ELF-1 (cell line): ENCODE data around the gene AHSG.
A peak's percentile ranks its signal among the peaks of the same experiment; 100 is the strongest.

Experiments
- DNase-seq: peaks from one replicate; pipeline ENCODE4 v3.0.0-alpha.2; 2016; ENCODE audit warnings: low read depth, low spot score

The AHSG gene

DNA sequence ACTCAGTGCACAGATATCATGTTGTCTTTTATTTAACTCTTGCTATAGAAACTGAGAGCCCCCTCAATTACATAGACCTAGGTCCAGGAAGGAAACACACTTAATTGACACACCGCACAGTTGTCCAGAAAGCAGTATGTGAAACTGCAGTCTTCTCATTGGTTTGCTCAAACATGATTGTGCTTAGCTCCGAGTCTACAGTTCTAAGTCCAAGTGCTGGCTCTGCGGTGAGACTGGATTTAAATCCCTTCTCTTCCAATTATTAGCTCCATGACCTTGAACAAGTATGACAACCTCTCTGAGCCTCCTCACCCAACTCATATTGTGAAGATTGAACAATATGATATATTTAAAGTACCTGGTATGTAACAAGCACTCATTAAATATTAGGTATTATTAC lies 19.0 kb upstream of the AHSG start:
- no peak for DNase-seq

DNA sequence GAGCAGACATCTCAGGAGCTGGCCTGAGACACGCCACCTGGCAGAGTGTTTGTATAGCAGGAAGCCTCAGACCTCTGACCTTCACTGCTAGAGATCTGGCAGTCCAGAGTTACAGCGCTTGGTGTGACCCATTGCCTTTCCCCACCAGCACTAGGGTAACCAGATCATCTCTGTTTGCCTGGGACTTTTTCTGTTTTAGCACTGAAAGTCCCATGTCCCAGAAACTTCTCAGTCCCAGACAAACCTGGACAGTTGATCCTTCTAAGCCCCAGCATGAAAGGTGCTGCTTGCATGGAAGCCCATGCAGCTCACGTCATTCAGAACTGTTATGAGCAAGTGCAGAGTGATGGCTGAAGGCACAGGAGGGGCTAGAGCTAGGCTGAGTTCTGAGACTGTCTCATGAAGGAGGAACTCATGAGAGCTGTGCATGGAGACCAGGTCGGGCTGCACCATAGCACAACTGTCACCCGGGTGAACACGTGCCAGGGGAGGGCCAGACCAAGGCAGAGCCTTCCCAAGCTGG lies 18.2 kb upstream of the AHSG start:
- no peak for DNase-seq

DNA sequence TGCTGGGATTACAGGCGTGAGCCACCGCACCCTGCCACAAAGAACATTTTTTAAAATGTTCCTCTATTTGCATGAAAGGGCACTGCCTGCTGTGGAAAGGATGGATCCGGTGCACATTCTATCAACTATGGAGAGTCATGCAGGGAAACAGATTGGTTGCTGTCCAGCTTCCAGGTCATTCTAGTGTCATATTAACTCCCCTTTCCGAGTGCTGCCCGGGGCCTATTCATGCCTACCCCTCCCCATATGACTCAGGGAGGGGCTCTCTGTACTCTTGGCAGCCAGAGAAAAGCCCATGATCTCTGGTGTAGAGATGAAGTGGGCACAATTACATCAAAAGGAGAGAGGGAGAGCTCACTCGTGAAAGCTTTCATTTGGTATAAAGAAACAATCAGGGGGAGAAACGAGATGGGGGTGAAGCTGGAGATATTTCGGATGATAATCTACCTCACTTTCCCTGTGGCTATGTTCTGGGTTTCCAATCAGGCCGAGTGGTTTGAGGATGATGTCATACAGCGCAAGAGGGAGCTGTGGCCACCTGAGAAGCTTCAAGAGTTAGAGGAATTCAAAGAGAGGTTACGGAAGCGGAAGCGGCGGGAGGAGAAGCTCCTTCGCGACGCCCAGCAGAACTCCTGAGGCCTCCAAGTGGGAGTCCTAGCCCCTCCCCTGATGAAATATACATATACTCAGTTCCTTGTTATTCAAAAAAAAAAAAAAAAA lies 16.1 kb upstream of the AHSG start:
- peak; percentile 88 for DNase-seq

DNA sequence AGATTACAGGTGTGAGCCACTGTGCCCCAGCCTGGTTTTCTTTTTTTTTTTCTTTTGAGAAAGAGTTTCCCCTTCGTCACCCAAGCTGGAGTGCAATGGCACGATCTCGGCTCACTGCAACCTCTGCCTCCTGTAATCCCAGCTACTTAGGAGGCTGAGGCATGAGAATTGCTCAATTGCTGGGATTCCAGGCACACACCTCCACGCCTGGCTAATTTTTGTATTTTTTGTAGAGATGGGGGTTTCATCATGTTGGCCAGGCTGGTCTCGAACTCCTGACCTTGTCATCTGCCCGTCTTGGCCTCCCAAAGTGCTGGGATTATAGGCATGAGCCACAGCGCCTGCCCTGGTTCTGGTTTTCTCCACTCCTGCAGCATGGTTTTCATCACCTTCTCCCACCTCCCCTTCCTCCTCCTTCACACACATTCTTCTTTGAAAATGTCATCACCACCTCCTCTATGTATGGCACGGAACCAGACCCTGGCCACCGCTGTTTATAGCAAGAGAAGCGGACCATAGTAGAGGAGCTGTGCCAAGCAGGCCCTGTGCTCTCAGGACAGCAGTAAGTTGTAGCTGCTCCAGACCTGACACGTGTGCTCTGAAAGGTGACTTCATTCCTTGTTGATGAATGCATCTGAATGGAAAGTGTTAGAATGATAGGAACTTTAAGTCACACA lies 14.6 kb upstream of the AHSG start:
- peak; percentile 46 for DNase-seq

DNA sequence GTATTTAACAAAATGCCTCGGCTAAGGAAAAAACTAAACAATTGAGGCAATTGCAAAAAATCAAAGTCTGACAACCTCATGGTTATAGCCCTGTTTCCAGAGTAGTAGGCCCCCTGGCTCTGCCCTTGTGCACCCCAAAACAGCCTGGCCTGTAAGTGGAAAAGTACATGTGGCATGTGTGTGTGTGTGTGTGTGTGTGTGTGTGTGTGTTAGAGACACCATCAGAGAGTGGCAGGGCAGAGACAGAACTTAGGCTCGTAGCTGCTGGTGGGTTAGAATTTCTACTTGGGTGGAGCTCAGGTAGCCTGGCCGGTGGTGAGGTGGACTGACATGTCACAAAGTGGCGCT lies 14.1 kb upstream of the AHSG start:
- no peak for DNase-seq

DNA sequence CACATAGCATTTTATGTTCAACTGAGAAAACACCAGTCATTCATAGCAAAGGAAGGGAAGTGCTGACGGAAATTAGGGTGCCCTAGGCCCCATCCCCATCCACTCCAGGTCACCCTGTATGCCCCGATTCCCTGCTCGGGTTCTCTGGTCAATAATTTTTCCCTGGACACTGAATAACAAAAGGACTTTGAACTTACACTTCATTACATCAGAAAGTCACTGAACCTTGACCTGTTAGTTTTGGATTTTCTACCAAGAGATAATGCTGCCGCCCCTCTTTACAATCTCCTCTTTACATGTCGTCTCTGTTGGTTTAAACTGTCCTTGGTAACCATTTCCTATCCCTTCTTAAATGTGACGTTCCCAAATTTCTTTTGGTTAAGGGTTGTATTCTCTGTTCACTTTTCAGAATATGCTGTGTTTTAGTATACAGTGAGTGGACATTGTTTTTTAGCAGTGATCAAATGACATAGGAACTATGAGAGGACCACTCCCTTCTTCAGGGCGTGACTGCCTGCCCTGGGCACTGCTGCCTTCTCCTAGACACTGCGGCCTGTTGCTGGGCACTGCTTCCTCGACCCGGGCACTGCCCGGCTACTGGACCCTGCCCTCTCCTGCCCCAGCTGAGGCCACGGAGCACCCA lies 13.6 kb upstream of the AHSG start:
- no peak for DNase-seq

DNA sequence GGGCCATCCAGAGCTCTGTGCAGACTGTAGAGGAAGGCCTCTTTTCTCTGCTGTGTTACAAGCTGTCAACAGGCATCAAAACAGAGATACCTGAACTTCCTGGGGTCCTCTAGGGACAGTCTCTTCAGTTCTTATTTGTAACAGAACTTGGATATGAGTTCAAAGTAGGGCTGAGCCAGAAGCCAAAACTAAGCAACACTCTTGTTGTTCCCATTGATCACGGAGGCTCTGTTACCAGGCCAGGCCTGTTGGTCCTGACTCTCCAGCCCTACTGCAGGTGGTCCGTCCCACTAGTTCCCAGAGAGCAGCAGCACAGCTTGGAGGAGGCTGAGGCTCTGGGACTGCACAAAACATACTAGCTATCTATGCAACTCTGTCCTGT lies 13.1 kb upstream of the AHSG start:
- DNase-seq: no peak

DNA sequence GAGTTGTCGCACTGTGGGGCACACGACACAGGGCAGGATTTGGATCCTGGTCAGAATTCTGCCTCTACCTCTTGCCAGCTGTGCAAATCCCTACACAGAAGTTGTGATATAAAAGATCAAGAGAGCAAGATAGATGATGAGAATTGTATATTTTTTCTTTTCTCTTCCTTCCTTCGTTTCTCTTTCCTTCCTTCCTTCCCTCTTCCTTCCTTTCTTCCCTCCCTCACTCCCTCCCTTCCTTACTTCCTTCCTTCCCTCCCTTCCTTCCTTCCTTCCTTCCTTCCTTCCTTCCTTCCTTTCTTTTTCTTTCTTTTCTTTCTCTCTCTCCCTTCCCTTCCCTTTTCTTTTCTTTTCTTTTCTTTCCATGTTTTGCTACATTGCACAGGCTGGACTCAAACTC lies 12.0 kb upstream of the AHSG start:
- no peak for DNase-seq

DNA sequence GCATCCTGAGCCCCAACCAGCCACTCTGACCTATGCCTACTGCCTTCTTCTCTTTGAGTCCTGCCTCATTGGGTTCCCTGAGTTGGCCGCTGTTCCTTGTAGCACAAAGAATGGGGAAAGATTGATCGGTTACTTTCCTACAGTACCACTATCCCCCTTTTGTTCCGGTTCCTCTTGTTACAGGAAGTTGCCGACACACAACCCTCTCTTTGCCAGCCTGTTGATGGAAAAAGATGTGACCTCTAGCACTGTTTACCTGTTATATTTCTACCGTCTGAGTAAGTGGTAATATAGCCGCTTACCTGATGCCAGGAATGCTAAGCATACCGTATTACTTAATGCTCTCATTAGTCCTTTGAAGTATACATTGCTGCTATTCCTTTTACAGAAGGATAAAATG lies 9.7 kb upstream of the AHSG start:
- DNase-seq: no peak

DNA sequence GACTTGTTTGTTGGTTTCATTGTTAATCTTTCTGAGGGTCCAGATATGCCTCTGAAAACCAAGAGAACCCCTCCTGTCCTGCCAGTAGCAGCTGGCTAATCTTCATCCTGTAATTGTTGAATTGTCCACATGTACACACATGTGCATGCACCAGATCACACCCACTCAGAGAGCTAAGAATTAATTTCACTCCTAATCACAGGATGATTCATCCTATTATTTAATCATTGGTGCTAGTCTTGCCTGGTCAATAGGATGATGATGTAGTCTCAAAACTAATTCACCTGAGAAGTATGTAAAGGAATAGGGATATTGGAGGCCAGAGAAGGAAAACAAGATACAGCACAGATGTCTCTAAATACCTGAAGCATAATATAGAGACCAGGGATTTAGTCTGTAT lies 7.8 kb upstream of the AHSG start:
- DNase-seq: no peak

DNA sequence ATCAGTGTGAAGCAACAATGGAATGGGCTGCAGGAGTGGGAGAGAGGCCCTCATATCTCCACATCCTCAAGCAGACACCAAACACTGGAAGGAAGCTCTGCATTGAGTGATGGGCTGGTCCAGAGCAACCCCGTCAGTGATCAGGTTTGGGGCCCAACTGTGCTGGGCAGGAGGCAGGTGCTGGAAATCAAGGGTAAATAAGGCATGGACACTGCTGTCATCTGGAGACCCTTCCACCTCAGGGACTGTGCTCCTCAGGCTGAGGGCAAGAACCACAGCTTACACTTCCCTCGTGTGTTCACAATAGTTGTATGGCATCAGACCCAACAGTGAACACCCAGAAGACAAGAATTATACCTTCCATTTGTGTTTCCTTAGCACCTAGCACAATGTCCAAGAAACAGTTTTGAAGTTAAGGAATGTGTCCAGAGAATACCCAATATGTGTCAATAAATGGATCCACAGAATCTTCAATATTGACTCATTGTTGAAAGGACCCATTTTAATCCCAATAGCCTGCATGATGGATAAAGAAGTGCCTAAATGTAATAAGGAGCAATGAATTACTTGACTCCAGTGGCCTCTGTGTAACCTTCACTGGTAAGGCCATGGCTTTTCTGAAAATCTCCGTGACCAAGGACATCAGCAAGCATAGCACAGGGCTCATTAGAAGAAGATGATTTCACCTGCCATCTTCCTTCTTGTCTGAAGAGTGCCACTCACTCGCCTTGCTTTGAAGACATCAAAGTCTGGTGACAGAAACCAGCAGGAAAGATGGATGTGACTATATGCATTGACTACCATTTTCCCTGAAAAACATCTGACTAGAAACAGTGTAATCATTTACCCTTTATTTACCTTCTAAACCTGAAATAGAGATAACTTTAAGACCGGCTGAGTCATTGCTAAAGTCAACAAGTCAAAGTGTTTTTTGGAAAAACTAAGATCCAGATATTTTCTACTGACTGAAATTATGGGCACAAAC lies 7.0 kb upstream of the AHSG start:
- no peak for DNase-seq

DNA sequence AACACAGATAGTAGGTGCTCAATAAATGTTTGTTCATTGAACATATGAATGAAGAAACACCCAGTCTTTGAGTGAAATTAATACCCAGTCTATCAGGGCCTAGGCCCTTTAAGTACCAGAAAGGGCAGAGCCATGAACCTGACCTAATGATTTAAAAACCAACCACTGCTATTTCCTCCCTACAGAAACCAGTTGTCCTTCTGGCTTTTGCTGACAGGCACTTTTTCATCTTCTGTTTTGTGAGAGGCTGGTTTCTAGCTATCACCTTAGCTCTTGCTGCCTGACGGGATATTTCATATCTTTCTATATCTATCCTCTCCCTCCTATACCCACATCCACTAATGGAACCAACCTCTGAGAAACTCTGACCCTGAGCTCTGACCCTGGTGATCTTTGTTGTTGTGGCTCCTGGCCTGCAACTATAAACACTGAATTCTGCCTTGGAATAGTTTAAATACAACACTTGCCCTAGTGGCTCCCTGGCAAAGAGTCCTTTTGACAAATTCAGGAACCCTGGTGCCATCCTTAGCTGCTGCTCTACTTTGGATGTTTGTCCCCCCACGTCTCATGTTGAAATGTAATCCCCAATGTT lies 4.1 kb upstream of the AHSG start:
- no peak for DNase-seq

DNA sequence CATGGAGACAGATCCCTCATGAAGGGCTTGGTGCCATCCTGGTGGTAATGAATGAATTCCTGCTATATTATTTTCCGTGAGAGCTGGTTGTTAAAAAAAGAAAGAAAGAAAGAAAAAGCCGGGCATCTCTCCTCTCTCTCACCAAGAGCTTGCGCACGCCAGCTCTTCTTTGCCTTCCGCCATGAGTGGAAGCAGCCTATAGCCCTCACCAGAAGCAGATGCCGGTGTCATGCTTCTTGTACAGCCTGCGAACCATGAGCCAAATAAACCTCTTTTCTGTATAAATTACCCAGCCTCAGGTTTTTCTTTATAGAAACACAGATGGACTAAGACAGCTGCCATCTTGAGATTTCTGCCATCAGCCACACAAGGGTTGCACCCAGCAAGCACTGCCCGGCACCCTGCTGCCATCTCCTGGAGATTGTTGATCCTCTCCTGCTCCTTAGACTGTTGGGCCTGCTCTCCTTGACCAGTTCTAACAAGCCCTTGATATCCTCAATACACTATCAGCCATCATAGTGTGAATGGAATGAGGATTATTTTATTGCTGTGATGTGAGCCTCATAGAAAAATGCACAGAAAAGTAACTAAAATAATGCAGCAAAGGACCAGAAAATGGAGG lies 3.5 kb upstream of the AHSG start:
- DNase-seq: peak; percentile 25

DNA sequence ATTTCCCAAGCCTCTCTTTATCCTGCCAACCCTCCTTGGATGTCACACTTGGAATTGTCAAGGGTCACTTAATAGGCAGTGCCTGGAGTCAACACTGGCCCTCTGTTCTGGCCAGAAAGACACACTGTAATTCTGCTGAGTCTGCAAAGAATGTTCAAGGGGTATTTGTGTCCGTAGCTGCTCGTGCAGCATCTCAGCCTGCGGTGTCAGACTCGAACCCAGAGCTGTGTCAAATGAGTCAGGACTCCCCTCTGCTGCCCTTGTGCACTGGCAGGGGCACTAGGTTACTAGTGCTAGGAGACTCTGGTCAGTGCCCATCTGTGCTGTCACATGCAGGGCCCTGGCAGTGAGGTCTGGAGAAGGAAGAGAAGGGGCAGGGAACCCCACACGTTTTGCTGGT lies 795 bp upstream of the AHSG start:
- no peak for DNase-seq

DNA sequence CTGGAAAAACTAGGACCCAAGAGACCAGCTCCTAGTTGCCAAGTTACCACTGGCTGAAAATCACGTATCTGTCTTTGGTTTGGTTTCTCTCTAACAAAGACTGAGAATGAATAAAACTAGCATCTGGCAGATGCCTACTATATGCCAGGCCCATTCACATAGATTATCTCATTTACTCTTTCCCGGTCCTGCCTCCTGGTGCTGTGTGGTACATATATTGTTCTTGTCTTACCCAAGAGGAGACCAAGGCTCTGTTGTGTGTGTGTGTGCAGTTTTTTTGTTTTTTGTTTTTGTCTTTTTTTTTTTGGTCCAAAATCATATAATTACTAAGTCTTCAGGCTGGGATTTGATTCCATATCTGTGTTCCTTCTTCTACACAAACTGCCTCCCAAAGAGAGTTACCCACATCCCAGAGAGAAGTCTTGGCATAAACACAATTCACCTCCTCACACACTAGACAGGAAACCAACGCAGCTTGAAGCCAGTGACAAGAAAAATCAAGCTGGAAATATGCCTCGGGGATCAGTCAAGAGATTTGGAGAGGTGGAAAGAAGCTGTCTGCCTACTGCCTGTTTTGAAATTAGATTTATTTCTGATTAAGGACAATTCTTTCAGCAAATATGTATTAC lies 891 bp downstream of the AHSG start:
- DNase-seq: no peak

DNA sequence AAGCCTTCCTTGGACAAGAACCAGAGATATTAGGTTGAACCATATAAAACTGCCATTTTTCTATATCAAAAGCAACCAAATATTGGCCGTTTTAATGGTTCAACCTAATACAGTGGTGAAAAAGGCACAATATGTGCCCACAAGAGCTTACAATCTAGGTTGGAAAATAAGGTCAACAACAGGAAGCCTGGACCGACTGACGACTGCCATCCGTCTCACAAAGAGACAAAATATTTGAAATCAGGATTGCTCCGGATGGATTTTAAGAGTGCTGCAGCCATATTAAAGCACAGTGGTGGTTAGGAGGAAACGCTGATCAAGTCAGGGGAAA lies 1.4 kb downstream of the AHSG start:
- DNase-seq: no peak

DNA sequence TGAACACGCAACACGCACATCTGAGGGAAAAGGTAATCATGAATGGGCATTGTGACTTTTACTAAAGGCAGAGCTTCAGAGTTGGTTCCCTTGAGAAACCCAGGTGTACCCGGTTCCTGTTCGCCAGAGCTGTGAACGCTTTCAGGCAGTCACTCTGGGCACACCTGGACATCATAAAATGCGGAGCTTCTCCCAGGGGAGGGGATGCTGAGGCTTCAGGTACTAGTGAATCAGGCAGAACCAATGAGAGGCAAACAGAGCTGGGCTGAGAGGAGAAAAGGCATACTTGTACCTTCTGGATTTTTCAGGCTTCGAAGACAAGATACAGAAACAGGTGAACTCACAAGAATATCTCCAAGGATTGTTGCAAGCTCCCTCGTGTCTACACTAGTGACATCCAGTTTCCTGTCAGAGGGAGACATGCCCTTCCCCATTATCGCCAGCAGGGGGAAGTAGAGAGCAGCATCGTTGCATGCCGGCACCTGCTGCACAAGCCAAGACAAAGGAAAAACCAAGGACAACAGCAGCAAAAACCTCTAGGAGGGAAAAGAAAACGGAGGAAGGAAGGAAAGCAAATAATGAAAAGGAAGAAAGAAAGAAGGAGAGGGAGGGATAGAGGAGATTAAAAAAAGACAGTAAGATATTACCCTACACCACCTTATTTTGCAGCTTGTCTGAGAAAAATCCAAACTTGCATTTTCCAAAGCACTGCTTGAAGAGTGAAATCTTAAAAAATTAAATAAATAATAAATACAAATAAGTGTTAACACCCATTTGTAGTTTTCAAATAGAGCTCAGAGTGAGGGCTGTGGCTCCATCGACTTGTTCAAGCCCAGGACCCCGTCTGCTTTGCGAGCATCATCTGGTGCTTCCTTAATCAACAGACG lies 2.0 kb downstream of the AHSG start:
- DNase-seq: peak; percentile 83

DNA sequence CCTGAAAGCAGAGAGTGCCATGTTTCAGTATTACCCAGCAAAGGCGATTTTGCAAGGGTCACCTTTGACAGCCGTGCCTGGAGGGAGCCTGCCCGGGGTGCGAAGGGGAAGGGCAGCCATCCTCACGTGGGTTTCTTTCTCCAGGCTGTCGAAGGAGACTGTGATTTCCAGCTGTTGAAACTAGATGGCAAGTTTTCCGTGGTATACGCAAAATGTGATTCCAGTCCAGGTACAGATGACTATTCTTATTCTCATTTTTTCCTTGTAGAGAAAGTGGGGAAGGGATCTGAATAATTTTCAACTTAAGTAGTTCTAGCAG lies 3.4 kb downstream of the AHSG start:
- DNase-seq: no peak

DNA sequence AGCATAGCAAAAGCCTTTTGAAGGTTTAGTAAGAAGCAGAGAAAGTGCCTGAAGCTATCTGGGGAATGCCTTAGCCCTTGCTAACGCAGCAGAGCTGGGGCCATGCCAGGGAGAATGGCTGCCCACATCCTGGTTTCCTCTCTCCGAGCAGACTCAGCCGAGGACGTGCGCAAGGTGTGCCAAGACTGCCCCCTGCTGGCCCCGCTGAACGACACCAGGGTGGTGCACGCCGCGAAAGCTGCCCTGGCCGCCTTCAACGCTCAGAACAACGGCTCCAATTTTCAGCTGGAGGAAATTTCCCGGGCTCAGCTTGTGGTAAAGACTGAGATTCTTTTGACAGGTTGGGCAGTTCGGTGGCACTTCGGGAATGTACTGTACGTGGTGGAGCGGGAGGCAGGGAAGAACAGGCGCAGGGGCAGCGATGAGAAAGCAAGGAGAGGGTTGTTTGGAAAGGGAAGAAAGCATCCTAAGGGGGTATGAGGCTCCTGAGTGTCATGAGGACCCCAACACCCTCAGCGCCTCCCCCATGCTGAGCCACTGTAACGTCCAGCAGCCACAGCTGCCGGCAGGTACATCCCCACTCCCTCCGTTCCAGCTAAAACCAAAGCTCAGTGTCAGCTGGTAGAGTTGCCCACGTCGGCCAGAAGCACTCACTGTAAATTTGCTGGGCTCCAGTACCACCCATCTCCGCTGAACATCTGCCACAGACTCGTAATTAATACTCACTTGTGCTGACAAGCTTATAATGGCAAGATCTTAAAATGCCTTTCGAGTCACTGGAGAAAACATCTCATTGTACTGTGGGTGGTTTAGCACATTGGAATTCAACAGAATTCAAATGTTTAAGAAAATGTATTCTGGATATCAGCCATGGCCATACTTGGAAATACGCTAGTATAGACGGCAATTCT lies 4.4 kb downstream of the AHSG start:
- DNase-seq: peak; percentile 92
